HG03039 (cell line): ENCODE measurements around the gene NKX2-1.
"Not testable (repeated sequence)": the region's sequence is repeated elsewhere in the genome, so short reads cannot be mapped to it uniquely, and the experiment has no call there.

Experiments
- ATAC-seq: cut with Tn5 transposase; IDR thresholded peaks from one replicate; pipeline ENCODE4 v1.9.1; 2021; ENCODE audit warnings: mild to moderate bottlenecking, moderate library complexity; ENCODE audit not compliant: unreplicated experiment

NKX2-1 gene

DNA sequence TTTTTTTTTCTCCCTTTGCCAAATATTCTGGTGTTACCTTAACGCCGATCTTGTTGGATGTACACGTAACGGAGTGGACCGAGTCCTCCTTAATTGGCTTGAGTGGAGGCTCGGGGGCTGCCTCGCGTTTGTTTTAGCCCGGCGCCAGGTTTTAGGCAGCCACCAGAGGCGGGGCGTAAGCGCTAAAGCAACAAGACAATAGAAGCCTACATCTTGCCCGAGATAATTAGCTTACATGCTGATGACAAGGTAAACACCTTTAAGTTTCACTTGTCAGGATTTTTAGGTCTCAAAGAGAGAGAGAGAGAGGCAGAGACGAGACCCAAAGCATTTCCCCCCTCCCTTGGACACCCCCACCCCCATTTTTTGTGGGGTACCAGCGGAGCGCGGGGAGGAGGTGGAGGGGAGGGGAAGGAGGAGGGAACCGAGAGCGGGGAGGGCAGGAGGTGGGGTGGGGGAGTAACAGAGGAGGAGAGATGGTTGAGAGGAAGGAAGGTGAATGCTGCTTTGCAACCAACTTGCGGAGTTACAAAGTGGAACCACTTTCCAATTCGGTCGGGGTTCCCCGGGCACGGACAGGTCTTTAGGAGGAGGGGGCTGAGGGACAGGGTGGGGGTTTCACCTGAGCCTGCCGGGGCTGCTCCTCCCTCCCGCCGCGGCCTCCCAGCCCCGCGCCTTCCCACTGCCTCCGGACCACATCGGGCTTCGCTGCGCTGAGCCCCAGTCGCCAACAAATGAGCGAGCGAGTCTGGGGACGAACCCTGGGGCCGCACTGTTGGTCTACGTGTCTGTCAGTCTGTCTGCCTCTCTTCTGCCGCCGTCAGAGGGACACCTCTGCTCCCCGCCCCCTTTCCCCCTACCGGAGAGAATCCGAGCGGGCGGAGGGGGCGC, at the start of gene NKX2-1:
Gene NKX2-1, minus strand, starts transcription at position 802 of the 891 bp plus-strand sequence. Its CDS starts 103 bp downstream, at position 699.
- ATAC-seq = no peak

DNA sequence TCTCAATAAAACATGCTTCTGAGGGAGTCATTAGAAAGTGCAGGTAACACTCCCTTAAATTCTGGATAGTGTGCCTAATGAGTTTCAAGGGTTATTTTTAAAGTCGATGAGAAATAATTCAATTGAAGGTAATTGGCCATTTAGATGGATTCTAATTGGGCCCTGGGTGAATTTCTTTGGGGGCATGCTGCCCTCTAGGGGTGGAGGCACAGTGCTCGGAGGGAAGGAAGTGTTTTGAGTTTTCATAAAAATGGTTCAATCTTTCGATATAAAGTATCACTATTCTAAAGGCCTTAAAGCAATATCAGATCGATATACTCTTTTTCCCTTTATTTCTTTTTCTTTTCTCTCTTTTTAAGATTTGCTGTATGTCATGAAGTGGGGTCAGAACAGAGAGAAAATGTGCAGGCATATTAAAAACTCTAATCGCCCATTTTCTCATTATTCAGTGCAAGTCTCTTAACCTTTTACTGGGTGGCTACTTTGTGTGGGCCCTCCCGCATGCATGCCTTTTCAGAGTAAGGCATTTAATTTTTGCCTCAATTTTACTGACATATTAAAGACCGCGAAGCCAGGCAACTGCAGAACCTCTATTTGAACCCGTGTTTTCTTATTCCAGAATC, 36.9 kb upstream of the NKX2-1 start:
- ATAC-seq = no peak

DNA sequence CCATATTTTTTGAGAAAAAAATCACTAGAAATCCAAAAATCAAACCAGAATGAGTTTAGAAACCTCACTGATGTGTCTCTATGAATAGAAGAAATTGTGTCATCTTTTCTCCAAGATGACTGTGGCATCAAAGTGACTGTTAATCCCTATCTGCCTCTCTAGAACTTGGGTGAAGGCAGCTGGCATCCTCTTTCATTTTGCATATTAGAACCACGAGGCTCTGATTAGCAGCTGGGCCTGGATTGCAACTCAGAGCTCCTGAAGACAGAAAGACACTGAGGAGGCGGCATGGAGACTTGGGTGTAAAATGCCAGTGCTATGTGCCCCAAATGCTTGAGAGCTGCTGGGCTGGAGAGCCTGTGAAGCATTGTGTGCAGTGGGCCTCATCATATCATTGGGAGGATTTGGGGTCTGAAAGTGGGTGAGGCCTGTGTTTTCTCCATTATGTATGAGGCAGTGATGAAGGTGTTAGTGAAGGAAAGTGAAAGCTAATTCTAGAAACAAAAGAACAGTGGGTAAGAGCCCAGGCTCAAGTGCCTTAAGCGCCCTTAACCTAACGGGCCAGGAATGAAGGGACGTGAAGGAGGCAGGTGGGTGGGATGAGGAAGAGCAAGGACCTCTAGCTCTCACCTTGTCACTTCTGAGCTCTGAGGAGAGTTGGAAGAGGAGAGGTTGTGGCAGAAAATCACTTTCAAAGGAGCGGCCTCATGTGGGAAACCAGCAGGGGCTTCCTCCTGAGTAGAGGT, 36.1 kb upstream of the NKX2-1 start:
- no peak for ATAC-seq

DNA sequence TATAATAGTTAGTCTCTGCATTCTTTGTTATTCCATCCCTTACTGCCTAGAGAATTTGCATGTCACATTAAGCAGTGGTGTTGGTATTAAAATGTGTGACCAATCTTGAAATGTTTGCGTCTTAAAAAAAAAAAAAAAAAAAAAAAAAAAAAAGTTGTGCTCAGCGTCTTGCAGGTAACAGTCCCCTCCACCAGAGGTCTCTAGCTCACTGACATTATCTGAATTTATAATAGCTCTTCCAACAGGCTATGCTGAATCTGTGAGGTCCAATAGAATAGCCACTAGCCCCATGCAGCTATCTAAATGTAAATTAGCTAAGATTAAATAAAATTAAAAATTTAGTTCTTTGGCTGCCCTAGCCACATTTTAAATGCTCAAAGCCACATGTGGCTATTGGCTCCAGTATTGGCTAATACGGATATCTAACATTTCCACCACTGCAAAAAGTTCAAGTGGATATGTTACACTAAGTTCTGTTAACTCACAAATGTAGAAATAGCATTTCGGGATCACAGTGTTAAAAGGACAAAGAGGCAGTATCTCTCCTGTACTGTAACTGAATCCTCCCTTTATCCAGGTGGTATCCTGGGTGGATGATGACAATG, 33.7 kb upstream of the NKX2-1 start:
- no peak for ATAC-seq

DNA sequence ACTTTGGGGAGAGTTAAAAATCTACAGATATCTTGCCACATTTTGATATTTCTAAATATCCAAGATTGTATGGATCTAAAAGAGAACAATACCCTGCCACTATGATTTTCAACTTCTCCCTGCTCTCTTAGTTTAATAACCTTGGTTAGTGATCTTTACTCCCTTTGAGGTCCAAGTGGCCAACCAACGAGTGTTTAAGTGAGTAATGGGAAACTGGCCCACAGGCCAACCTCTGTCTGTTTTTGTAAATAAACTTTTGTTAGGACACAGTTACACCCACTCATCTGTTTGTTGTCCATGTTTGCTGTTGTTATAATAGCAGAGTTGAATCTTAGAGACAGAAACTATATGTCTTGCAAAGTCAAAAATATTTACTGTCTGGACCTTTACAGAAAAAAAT, 30.9 kb upstream of the NKX2-1 start:
- ATAC-seq = no peak

DNA sequence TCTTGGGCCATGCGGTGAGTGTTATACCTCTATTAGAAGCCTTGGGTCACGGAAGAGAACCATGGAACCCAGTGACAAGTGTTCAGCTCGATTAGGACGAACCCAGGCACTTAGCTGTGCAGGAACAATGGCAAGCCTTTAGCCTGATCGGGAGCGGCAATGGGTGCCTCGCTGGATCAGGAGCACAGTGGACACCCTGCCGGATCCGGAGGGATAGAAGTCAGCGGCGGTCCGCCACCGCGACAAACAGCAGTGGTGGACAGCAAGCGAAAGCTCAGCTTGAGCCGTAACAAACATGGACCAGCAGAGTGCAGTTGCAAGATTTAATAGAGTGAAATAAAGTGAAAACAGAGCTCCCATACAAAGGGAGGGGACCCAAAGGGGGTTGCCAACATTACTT, 24.2 kb upstream of the NKX2-1 start:
- ATAC-seq = not testable (repeated sequence)

DNA sequence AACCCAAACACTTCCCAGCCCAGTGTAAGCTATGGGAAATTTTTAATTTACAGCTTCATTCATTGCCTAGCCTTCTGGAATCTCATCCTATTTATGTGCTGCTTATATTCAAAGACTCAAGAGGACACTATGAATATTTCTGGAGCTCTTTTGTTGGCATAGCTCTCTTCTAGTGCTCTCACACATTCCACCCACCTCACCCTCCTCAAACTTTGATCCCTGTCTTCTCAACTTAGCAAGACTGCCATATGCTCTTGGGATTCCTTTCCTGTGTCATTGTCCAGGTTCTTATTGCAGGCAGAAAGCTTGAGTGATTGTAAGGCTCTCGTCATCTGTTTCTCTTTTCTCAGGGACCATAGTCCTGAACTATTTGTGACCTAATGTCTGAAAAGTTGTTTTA, 18.0 kb upstream of the NKX2-1 start:
- ATAC-seq = no peak

DNA sequence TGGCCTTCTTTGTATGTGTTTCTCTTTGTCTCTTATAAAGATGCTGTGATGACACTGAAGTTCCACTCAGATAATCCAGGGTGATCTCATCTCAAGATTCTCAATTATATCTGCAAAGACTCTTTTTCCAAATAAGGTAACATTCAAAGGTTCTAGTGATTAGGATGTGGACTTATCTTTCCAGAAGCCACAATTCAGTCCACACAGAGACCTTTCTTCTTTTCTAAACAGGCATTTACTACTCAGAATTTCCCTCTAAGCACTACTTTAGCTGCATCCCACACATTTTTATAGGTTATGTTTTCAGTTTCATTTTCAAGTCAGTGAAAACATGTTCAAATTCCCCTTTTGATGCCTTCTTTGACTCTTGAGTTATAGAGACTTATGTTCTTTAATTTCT, 9.0 kb upstream of the NKX2-1 start:
- no peak for ATAC-seq

DNA sequence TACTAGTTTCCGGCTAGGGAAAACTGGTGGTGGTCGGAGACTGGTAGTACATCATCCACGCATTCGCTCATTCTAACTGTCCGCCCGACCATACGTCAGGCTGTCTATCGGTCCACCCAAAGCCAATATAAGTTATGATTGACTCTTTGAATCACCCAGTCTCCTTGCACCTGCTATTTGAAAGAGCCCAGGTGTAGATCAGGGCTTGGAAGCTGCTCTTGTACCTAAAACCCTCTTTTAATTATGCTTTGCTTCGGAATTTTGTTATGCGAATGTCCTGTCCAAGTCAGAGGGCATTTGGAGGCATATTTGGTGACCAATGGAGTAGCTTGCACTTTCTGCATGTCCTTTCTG, 5.7 kb upstream of the NKX2-1 start:
- no peak for ATAC-seq

DNA sequence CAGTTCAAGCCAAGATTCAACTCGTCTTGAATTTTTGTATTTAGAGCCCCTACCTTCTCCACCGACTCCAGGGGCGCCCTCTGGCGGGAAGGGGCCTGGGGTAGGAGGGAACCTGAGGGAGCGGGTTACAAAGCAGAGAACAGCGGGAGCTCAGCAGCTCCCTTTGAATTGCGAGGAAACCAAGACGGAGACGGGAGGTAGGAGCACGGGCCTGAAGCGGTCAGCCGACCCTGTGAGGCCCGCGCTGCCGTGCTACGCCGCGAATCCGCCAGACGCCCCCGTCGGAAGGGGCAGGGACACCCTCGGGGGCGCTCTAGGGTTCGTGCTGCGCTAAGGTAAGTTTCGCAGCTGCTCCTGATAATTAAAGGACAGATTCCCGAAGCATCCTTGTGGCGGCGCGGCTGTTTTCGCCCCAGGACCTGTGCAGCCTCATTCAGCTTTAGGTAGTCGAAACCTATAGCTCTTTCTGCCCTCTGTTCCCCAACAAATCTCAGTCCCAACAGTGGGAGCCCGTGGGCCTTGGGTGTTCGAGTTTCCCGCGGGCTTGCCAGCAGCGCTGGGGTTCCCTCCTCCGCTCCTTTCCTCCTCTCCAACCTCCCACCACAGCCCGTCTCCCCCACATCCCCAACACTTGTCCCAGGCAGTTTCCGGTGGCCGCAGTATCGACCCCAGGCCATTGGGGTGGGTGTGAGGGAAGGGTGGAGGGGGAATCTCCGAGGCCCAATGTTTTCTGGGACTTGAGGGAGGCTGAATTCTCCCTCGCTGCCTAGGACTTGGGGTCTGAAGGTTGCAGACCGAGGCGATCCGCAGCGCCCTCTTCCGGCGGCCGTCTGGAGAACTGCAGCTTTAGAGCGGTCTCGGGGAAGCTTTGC, 5.1 kb upstream of the NKX2-1 start:
- ATAC-seq = no peak

DNA sequence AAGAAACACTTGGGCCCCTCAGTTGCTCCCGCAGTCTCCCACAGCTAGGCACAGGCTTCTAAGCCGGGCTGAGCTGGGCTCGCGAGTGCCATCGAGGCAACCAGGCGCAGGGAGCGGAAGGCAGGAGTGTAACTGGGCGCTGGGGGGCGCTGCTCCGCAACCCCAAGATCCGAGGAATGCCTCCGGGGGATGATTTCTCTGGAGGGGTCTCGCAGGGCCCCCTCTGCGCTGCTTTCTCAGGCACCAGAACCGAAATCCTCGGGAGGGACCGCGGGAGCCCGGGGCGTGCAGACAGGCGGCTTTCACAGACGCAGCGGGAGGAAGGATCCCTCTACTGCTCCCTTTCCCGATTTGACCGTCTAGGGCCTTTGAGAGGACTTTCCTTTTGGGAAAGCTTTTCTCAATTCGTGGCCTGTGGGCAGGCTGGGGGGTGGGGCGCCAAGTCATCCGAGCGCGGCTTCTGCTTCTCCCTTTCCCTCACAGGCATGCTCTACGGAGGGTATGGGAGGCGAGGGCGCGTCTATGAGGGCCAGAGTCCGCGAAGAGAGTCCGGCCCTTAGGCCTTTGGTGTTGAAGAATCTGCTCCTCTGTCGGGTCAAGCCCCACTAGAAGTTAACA, 4.3 kb upstream of the NKX2-1 start:
- ATAC-seq = no peak

DNA sequence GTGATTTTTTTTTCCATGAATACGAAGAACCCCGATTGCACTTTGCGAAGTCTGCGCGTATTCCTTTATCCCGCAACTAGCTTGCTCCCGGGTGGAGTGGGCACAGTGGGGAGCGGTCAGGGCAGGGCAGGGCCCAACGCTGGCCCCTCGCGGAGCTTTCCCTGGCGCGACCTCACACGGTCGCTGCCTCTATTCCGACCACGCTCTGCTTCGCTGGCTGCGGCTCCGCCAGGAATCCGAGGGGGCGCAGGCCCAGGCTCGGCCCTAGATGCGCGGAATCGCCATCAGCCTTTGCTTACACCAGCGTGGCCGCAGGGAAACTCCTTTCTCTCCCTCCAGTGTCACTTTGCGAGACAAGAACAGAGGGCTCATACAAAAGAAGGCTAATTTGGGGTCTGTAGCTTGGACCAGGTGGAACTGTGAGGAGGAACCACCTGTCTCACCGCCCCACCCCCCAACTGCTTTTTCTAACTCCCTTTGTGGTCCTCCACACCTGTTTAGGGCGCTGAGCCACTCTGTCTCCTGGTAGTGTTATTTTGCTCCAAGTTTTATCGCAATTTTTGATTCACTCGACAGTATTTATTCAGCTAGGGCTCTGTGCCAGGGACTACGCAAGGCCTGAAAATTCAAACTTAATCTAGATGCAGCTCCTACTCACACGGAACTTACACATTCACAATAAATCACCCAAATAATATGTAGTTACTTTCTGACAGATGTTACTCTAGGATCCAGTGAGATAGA, 3.1 kb upstream of the NKX2-1 start:
- ATAC-seq = no peak

DNA sequence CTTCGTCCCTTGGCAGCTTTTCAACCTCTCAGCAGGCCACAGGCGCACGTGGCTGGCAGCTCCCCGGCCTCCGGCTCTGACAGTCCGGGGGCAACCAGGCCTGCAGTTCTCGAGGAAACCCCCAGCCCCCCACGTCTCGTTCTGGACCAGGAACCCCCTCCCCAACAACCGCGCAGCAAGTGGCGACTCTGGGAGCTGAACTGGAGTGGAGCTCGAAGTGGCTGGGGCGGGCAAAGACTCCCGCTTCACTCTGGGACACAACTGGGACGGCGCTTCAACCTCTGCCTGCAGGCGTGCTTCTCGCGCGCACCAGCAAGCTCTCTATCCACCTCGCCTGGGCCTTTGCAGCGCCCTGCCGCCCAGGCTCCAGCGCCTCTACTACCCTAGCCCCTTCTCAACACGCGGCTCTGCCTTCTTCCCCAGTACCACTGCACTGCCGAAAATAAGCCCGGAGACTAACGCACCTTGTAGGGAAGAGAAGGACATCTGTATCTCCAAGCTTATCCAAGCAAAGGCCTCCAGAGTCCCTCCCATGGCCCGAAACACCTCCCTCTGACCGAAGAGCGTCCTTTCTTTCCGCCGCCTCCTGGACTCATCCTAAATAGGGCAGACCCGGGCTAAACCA, 2.4 kb upstream of the NKX2-1 start:
- ATAC-seq = no peak

DNA sequence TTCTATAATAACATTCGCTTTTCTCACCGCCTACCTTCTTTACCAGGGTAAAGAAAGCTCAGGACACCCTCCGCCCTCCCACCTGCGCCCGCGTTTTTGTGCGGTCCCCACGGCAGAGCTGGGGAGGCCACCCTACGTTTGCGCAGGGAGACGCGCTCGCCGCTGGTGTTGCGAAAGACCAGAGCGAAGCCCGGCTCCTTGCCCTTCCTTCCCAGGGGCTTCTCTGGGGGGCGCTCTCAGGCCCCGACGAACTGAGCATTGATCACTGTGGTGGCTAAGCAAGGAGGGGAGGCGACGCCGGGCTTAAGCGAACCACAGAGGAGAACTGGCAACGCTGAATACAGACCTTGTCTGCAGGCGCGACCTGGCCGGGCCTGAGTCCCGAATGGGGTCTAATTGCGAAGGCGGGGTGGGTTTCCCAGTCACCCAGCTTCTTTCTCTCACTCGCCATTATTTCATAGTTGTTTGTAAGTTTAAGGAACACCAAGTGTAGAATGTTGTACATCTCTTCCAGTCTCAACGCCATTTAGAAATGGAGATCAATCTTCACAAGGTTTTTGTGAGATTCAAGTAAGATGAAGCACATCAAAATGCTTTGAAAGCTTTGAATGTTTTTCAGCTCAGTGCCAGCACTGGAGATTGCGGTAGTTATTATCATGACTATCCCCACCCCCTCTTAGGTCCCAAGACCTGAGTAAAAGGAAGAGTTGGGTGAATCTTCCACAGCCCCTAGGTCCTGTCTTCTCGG, 1.7 kb upstream of the NKX2-1 start:
- ATAC-seq = no peak

DNA sequence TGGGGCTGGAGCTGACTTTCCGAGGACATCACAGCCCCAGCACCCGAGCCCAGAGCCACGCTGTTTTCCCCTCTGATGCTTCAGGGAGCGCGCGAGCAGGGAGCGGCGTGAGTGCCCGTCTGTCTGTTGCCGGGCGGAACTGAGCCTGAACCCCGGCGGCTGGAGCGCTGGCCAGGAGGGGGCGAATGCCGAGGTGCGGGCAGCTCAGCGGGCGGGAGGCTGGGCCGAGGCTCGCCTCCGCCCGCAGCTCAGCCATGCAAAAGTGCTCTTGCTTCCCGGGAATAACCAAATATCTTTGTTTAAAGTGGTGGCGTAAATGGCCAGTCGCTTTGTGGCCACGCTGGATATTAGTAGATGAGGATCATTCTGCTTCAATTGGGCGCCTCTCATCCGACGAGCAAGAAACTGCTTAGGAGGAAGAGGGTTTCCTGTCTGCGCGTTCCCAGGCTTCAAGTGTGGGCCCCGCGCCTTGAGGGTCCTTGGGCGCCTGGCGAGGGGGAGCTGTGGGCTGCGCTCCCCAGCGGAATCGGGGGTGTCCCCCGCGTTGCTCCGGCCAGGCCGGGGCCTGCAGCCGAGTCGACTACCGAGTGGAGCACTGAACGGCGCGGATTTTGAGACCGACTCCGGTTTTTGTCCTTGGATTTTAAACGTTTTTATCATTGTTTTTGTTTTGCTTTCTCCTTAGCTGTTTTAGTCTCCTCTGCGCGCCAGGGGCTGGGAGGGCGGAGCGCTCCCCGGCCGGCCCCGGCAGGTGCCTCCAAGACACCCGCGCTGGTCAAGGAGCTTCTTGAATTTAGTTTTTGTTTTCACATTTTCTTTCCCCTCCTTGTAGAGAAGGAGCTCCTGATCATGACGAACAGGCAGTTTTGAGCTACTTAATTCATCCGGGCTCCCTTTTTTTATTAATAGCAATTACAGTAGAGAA, 831 bp upstream of the NKX2-1 start:
- ATAC-seq = no peak

DNA sequence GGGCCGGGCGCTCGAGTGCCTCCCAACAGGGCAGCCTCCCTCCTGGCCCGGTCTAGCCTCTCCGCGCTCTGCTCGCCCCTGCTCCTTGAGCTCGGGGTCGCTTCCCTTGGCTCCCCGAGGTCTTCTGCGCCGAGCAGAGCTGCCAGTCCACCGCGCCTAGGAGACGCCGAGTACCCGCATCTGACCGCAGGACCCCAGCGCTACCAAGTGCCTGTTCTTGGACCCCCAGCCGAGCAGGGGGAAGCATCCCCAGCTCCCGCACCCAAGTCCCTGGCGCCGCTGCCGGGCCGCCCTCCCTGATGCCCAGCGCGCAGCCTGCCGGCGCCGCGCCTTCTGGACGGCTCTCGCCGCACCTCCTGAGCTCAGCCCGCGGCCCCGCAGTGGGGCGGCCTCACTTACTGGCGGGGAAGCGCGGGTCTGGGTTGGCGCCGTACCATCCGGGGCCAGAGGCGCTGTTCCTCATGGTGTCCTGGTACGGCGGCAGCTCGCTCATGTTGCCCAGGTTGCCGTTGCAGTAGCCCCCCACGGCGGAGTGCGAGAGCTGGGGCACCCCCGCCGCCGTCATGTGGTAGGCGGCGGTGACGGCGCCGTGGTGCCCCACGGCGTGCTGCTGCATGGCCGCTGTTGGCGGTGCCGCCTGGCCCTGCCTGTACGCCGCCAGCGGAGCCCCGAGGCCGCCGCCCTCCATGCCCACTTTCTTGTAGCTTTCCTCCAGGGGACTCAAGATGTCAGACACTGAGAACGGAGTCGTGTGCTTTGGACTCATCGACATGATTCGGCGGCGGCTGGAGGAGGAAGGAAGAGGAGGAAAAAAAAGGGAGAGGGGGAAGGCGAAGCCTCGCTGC, 1.2 kb downstream of the NKX2-1 start:
- no peak for ATAC-seq
